WTC11 (cell line): ENCODE results near the gene IFNLR1.

Experiments
- ATF3 ChIP-seq: sonication (generic); formaldehyde crosslinking; conservative IDR thresholded peaks from 2 replicates; pipeline ENCODE4 v1.8.1; 2022; ENCODE audit warnings: mild to moderate bottlenecking, missing genetic modification reagents
- ETV6 ChIP-seq: sonication (generic); formaldehyde crosslinking; IDR thresholded peaks from 2 replicates; pipeline ENCODE4 v1.8.1; 2022; ENCODE audit warnings: mild to moderate bottlenecking, missing genetic modification reagents
- NR1H2 ChIP-seq: sonication (generic); formaldehyde crosslinking; IDR thresholded peaks from 2 replicates; pipeline ENCODE4 v1.9.0; 2021; ENCODE audit warnings: mild to moderate bottlenecking, moderate library complexity, missing genetic modification reagents
- SMAD3 ChIP-seq: sonication (generic); formaldehyde crosslinking; IDR thresholded peaks from 2 replicates; pipeline ENCODE4 v1.8.0; 2022; ENCODE audit warnings: missing genetic modification reagents, mild to moderate bottlenecking, borderline replicate concordance
- SP1 ChIP-seq: sonication (generic); formaldehyde crosslinking; conservative IDR thresholded peaks from 2 replicates; pipeline ENCODE4 v1.8.1; 2022; ENCODE audit warnings: missing genetic modification reagents
- TCF7 ChIP-seq: sonication (generic); formaldehyde crosslinking; IDR thresholded peaks from 2 replicates; pipeline ENCODE4 v1.8.0; 2022; ENCODE audit warnings: mild to moderate bottlenecking, low read depth, missing genetic modification reagents, moderate library complexity
- TP53 ChIP-seq: sonication (generic); formaldehyde crosslinking; IDR thresholded peaks from 2 replicates; pipeline ENCODE4 v1.8.1; 2023; ENCODE audit warnings: mild to moderate bottlenecking, missing genetic modification reagents
- TF ChIP-seq, protein P1 (sequence below): fragments of 200-600 bp; IDR thresholded peaks from 2 replicates; pipeline ENCODE4 v1.8.0; 2022; ENCODE audit warnings: antibody characterized with exemption

DNA sequence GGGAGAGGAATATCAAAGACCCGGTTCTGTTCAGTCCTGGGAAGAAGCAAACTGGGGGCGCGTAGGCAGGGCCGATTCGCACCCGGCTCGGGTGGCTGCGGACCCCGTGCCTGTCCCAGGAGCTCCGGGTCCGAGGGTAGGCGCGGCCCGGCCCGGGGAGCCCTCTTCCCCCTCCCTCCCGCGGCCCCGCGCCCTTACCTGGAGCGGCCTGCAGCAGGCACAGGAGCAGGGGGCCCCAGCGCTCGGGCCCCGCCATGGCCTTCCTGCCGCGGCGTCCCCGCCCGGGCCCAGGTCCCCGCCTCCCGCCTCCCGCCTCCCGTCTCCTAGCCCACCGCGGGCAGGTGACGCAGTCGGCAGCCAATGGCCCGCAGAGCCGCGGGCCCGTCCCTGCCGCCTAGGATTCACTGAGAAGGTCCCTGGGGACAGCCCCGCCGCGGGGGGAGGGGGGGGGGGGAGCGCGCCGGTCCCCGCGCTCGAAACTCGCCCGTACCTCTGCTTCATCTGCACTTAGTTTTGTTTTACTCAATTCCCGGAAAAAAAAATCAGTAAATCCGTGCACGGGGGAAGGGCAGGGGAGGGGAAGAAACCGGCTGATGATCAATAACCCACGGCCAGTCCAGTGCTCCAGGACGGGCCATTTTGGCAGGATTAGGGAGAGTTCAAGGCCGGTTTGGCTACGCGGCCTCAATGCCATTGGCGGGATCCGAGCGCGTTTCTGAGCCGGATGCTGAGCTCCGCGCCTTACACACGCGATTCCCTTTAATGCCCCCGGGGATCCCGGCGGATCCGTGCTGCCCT, at the start of gene IFNLR1:
- TF ChIP-seq, protein P1, sequence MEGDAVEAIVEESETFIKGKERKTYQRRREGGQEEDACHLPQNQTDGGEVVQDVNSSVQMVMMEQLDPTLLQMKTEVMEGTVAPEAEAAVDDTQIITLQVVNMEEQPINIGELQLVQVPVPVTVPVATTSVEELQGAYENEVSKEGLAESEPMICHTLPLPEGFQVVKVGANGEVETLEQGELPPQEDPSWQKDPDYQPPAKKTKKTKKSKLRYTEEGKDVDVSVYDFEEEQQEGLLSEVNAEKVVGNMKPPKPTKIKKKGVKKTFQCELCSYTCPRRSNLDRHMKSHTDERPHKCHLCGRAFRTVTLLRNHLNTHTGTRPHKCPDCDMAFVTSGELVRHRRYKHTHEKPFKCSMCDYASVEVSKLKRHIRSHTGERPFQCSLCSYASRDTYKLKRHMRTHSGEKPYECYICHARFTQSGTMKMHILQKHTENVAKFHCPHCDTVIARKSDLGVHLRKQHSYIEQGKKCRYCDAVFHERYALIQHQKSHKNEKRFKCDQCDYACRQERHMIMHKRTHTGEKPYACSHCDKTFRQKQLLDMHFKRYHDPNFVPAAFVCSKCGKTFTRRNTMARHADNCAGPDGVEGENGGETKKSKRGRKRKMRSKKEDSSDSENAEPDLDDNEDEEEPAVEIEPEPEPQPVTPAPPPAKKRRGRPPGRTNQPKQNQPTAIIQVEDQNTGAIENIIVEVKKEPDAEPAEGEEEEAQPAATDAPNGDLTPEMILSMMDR, result no peak
- TF ChIP-seq NR1H2 (CRISPR knock-in tag) (no peak), ATF3 (CRISPR knock-in tag) (no peak), SMAD3 (no peak), SP1 (CRISPR knock-in tag) (no peak), TP53 (no peak), TCF7 (no peak), ETV6 (CRISPR knock-in tag) (0 out of 2 replicates have a peak, but pooled peaks have one; percentile 30)
